Activated CD4-positive, CD25-positive, alpha-beta regulatory T cell treated with anti-CD3 and anti-CD28 coated beads, Interleukin-2, amount 50 U/mL, for 24 hours (primary cell): ENCODE measurements around the gene B9D1.

Experiments used
- ATAC-seq, 2 donors: fragments of 150-1000 bp; cut with Tn5 transposase; one replicate each; pipeline ENCODE4 v1.10.0; 2021; ENCODE audit warnings: mild to moderate bottlenecking in 1 of 2, moderate library complexity in 1 of 2

Gene B9D1

DNA sequence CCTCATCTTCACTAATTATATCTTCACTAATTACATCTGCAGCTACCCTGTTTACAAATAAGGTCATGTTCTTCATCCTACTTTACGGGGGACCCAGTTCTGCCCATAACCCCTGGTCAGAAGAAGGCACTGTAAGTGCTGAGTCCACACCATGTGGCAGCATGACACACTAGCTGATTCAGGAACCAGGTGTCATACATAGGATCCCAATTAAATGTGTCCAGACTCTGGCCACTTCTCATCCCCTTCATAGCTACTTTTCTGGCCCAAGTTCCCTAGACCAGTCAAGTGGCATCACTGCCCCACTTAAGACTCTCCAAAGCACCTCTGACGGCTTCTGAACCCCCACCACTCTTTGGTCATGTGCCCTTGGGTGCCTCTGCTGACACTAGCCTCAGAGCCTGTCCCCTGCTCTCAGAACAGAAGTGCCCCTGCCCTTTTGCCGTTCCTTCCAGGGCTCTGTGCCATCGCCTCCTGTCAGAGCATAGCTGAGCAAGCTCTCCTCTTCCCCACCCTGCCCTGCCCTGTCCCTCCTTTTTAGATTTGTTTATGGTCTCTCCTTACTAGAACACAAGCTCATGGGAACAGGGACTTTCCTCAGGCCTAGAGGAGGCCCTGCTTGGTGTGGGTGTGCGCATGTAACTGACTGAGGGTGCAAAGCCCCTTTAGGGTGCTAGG lies 61.1 kb downstream of the B9D1 start:
- no peak for ATAC-seq

DNA sequence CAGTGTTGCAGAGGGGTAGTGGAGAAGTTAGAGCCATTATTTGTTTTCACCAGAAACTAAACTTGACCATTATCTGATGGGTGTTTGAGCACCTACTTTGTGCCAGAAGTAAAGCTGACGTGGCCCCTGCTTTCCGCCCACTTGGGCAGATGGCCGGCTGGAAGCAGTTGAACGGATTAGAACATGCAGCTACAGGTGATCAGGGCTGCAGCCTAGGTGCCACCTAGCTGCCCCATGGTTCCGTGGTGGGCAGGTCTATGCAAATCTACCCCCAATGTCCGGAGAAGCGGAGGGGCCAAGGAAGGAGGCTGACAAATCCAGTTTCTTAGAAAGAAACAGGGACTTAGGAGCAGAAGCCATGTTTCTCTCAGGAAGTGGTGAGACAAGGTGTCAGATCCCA lies 62.7 kb downstream of the B9D1 start:
- no peak for ATAC-seq

DNA sequence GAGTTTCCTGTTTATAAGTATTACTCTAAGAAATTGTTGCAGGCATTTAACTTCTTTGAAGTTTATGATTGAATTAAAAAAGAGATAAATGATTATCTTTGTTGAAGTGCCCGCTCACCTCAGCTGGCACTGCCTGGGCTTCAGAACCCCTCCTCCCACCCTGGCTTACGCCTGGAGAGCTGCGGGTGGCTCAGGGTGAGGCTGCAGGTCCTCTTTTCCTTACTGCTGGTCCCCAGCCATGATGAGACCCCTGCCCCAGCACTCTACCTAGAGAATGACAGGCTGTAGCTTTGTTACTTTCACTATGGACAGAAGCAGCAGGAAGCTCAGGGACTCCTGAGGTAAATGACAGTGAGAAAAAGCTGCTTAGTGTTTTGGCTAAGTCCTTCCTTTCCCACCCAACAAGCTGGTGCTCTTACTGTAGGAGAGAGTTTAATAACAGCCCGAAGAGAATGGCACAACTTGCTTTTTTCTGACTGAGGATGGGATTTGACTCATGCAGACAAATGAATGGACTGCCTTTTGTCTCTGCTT lies 63.2 kb downstream of the B9D1 start:
- no peak for ATAC-seq

DNA sequence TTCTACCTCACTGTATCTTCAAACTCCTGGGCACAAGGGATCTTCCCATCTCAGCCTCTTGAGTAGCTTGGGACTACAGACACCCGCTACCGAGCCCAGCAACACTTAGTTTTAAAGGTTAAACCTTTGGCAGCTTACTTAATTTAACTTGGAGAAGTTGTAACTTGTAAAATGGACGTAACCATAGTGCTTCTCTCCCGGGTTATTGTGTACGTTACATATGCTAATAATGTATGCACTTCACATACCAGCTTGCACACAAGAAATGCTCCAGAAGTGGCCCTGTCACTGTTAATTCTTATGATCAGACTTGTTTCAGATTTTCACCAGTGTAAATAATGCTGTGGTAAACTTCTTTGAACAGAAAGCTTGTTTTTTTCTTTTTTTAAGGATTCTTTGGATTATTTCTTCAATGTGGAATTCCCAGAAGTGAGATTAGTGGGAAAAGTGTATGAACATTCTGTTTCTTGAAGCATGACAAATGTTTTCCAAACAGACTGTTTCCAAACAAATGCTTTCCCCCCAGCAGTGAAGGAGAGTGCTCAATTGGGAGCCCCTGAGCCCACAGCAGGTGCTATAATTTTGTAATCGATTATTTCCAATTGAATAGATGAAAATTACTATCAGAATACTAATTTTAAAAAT lies 63.8 kb downstream of the B9D1 start:
- no peak for ATAC-seq

DNA sequence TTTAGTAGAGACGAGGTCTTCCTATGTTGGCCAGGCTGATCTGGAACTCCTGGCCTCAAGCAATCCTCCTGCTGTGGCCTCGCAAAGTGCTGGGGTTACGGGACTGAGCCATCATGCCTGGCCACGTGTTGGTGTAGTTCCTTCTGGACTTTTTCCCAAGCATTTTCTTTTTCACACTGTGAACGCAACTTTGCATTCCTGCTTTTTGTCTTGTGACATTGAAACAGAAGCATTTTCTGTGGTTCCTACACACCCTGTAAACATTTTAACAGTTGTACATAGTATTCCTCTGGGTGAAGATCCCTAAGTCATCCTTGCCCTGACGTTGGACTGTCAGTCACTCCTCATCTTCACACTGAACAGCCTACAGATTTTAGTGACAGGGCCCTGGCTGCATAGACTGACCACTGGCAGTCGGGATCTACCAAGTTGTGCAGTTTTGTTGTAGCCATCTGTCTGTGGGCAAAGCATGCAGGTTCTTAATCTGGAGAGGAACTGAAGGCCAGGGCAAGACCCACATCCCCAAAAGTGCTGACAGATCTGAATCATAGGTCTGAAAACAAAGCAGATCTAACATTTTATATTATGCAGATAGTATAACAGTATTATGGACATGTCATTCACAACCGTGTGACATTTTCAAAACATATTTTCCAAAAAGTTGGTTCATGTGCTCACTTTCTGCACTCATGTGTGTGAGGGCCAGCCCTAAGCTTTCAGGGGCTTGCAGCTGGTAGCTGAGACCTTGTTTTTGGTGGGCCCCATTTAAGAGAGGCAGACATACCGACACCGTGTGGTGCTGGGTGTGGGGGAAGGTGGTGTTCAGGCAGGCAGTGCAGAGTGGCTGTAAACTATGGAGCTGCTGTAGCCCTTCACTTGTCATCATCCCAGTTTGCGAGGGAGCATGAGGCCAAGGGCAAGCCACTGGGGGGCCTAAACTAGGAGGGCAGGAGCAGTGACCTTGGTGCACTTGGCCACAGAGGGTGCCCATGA lies 65.4 kb downstream of the B9D1 start:
- no peak for ATAC-seq

DNA sequence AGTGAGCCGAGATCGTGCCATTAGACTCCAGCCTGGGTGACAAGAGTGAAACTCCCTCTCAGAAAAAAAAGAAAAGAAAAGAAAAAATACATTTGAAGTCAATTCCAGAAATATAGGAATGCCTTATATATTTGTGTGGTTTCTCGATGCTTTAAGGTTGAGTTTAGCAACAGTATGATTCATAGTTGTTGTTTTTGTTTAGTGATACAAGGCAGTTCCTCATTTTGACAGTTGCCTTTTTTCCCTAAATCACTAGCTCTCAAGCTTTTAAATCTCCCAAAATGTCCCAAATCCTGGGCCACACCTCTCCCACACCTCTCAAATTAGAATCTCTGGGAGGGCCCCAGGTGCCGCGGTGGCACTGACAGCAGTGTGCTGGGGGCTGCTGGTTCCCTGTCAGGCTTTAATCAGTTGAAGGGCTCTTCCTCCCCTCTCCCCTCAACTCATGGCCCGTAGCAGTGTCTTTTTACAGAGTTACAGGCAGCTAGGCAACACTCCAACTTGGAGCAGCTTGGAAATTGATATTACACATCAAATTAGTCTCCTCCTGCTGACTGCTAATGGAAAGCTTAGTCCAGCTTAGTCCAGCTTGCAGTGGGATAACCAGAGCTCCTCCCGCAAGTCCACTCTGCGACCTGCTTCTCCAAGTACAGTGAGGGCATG lies 66.9 kb downstream of the B9D1 start:
- no peak for ATAC-seq

DNA sequence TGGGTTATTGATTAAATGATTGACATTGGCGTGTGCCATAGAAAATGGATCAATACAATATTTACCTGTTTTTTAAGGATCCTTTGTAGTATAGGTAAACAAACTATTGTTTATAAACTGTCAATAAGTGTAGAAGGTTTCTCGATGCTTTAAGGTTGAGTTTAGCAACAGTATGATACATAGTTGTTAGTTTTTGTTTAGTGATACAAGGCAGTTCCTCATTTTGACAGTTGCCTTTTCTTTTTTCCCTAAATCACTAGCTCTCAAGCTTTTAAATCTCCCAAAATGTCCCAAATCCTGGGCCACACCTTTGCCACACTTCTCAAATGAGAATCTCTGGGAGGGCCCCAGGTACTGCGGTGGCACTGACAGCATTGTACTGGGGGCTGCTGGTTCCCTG lies 68.1 kb downstream of the B9D1 start:
- ATAC-seq: no peak
